H54 (cell line): ENCODE measurements around the gene PNMT.
"Not testable (repeated sequence)": the region's sequence is repeated elsewhere in the genome, so short reads cannot be mapped to it uniquely, and the experiment has no call there.

Experiments used
- DNase-seq: peaks from one replicate; pipeline ENCODE4 v3.0.0; 2011; ENCODE audit warnings: low spot score, mixed read lengths; ENCODE audit not compliant: insufficient read length
- FAIRE-seq: peaks from 3 replicates; lab custom pipeline; 2011; peaks lifted over from hg19 to GRCh38; lab: Jason Lieb, UNC
- POLR2A ChIP-seq: IDR thresholded peaks from 2 replicates; pipeline ENCODE4 v1.6.1; 2011; ENCODE audit warnings: low read depth, mild to moderate bottlenecking, low read length

Gene PNMT

DNA sequence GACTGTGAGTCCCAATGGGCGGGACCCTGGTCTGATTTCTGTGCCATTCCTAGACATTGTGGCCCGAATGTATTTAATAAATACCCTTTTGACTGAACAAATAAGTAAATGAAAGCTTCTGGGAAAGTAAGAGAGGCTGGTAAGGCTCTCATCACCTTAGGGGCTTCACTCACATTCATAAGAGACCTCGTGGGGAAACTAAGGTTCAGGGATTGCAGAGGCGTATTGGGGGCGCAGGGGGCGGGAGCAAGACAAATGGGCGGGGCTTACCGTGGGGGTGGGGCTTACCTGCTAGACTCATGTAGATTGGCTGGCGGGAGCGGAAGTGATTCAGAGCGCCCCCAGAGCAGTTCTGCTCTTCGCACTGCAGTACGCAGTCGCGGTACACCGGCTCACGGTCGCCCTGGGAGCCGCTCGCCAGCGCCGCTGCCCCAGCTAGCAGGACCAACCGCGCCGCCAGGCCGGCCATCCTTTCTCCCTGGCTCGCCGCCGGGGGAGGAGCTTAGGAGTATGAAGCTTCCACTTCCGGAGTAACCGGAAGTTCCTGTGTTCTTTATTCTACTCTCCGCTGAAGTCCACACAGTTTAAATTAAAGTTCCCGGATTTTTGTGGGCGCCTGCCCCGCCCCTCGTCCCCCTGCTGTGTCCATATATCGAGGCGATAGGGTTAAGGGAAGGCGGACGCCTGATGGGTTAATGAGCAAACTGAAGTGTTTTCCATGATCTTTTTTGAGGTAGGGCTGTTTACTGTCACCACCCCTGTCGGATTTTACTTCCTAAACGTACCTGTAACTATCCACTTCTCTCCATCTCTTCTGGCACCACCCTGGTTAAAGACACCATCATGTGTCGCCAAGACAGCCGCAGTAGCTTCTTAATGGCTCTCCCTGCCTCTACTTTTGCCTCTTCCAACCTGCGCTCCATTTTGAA is 19.6 kb downstream of the PNMT start, which contains the start of gene PGAP3:
TSS of gene PGAP3 (minus strand) at position 512 of the 929 bp plus-strand sequence. CDS start at position 469, 43 bp downstream.
- FAIRE-seq (no peak), DNase-seq (peak; percentile 94)
- TF ChIP-seq POLR2A, result peak; percentile 67

GRCh38 chr17:39688475-39688835 is 20.2 kb downstream of the PNMT start:
- no peak for FAIRE-seq

DNA sequence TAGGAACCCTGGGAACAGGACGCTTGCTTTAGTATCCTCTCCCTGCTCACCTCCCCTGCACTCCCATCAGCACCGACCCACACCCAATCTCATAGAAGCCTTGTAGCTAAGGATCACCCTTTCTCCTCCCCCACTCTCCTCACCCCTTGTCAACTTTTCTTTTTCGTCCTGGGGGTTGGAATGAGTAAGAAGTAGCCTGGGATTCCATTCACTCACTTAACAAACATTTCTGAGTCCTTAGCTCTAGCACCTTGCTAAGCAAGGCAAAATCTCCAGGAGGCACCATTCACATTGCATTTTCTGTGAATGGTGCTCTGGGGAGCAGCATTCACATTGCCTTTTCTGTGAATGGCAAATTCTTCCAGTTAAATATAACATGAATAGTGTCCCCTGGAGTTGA is 20.7 kb downstream of the PNMT start:
- no peak for DNase-seq
- no peak for FAIRE-seq
- TF ChIP-seq POLR2A, result no peak

More at GRCh38 chr17:39688475-39688835, 20.2 kb downstream of the PNMT start:
- no peak for TF ChIP-seq POLR2A
- no peak for DNase-seq

- DNase-seq (no peak), FAIRE-seq (no peak)
- no peak for TF ChIP-seq POLR2A
Observed at GRCh38 chr17:39694593-39694992, 26.3 kb downstream of the PNMT start.

DNA sequence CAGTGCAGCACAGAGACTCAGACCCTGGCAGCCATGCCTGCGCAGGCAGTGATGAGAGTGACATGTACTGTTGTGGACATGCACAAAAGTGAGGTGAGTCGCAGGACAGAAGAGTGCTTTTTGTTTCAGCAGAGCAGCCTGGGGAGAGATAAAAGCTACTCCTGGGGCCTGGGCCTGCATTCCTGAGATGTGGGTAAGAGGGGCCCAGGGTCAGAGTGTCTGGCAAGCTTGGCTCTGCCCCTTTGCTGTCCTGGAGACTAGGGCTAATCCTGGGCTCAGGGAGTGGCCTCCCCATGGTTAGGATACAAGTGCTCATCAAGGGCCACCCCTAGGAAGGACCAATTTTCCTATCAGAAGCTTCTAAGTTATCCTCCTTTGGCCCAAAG is 26.8 kb downstream of the PNMT start:
- TF ChIP-seq POLR2A, result no peak
- DNase-seq, result no peak
- no peak for FAIRE-seq

- FAIRE-seq (no peak), DNase-seq (no peak)
- no peak for TF ChIP-seq POLR2A
Observed at GRCh38 chr17:39696731-39697130, 28.5 kb downstream of the PNMT start.

DNA sequence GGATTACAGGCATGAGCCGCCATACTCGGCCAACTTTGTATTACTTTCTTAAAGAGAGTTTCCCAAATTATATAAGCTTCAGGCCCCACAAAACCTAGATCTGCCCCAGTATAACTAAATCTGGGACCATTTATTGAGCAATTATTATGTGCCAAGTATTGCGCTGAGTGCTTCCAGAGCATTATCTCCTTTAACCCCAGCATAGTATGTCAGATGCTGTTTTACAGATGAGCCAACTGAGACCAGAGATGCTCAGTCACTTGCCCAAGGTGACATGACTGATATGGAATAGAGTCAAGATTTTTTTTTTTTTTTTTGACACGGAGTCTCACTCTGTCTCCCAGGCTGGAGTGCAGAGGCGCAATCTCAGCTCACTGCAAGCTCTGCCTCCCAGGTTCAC is 29.7 kb downstream of the PNMT start:
- FAIRE-seq (no peak), DNase-seq (no peak)

GRCh38 chr17:39699157-39699817 is 31.0 kb downstream of the PNMT start:
- FAIRE-seq, result not testable (repeated sequence)

More for the DNA sequence above, 29.7 kb downstream of the PNMT start:
- TF ChIP-seq POLR2A, result no peak

GRCh38 chr17:39699818-39700147 is 31.5 kb downstream of the PNMT start, which contains the start of gene ERBB2:
TSS of gene ERBB2 (plus strand) at chr17:39700064. CDS start at chr17:39700239, 175 bp downstream.
- FAIRE-seq, result no peak
- DNase-seq, result peak; percentile 74
- TF ChIP-seq POLR2A, result peak; percentile 75

More at GRCh38 chr17:39699157-39699817, 31.0 kb downstream of the PNMT start:
- not testable (repeated sequence) for DNase-seq

DNA sequence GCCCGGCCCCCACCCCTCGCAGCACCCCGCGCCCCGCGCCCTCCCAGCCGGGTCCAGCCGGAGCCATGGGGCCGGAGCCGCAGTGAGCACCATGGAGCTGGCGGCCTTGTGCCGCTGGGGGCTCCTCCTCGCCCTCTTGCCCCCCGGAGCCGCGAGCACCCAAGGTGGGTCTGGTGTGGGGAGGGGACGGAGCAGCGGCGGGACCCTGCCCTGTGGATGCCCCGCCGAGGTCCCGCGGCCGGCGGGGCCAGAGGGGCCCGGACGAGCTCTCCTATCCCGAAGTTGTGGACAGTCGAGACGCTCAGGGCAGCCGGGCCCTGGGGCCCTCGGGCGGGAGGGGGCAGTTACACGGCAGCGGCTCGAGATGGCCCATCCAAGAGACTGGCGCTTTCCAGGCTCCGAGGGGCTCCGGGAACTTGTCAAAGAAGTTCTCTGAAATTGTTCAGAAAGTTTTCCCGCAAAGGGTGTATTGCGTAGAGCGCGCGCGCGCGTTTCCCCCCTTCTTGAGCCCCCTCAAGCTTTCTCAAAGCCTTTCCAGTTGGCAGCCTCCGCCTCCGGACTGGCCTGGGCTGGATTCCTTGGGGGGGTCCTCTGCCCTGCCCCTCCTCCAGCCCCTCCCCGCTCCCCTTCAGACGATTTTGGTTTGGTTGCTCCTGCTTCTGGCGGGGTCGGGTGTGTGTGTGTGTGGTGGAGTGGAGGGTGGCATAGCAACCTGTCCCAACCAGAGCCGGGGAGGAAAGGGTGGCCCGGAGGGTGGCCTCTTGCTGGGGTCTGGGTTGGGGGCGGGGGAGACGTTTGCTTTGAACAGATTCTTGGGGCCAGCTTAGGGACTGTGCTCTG is 32.1 kb downstream of the PNMT start:
- FAIRE-seq (no peak), DNase-seq (peak; percentile 49)
- TF ChIP-seq POLR2A, result no peak

DNA sequence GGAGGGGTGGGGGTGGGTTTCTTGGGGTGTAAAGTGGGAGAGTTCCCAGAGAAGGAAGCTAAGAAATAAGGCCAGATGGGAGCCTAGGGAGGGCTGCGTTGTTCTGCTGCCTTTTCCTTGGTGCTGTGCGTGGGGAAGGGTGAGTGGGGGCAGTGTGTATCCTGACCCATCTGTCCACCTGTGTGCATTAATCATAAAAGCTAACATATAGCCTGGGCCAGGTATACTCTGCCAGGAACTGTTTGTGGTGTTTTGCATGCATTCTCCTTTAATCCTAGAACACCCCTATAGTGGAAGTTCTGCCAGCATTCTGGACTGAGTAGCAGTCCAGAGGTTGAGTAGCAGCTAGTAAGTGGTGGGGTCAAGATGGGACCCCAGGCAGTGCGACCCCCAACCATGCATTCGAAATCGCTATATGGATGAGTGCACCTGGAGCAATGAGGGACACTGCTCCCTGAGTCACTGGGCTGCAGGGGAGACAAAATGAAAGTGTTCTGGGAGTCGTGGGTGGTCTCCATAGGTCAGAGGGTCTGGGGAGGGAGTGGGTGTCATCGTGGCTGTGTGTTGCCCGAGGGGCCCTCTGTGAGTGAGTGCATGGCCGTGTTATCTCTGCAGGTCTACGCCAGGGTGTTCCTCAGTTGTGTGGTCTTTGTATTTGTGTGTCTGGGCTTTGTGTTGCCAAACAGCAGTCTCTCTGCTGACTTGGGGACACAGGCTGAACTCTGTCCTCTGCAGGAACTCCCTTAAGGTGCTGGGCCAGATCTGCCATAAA is 32.9 kb downstream of the PNMT start:
- no peak for DNase-seq
- TF ChIP-seq POLR2A, result no peak
- FAIRE-seq, result no peak

- no peak for TF ChIP-seq POLR2A
- FAIRE-seq (no peak), DNase-seq (no peak)
Observed at GRCh38 chr17:39701784-39702422, 33.6 kb downstream of the PNMT start.
